WTC11 (cell line): ENCODE data around the gene USP11. TPM values are rescaled to one million over a fixed set of nuclear protein-coding genes. Genes with fewer than 3 reads are reported as not detected.

ENCODE experiments used
- ATAC-seq: fragments of 200-7000 bp; cut with Tn5 transposase; 2 replicates; pipeline ENCODE4 v1.10.0; 2021; ENCODE audit warnings: mild to moderate bottlenecking, moderate library complexity
- CTCF ChIA-PET: fragments of 300-600 bp; sonication (Branson Sonifier 250); formaldehyde crosslinking; loops from one replicate; lab custom pipeline; 2021; ENCODE audit warnings: antibody characterized with exemption; lab: Charles Lee
- POLR2A ChIA-PET: fragments of 350-600 bp; sonication (Branson Sonifier 250); formaldehyde crosslinking; loops from one replicate; lab custom pipeline; 2021; ENCODE audit warnings: antibody characterized with exemption; lab: Charles Lee
- DNase-seq: peaks from one replicate; pipeline ENCODE4 v3.0.0; 2021; ENCODE audit warnings: low spot score
- H3K27ac Mint-ChIP-seq: 2 replicates; pipeline ENCODE4 v1.8.0; 2021; ENCODE audit warnings: mixed read lengths
- H3K27me3 Mint-ChIP-seq: 2 replicates; pipeline ENCODE4 v1.8.0; 2021; ENCODE audit warnings: low read depth, mild to moderate bottlenecking, moderate library complexity, mixed read lengths
- H3K36me3 Mint-ChIP-seq: 2 replicates; pipeline ENCODE4 v1.8.0; 2021; ENCODE audit warnings: mixed read lengths
- H3K4me1 Mint-ChIP-seq: 2 replicates; pipeline ENCODE4 v1.8.0; 2022; ENCODE audit warnings: mixed read lengths
- H3K4me3 Mint-ChIP-seq: 2 replicates; pipeline ENCODE4 v1.8.0; 2021; ENCODE audit warnings: mild to moderate bottlenecking, moderate library complexity, mixed read lengths
- H3K9me3 Mint-ChIP-seq: 2 replicates; pipeline ENCODE4 v1.8.0; 2021; ENCODE audit warnings: mixed read lengths
- ETV6 ChIP-seq: sonication (generic); formaldehyde crosslinking; IDR thresholded peaks from 2 replicates; pipeline ENCODE4 v1.8.1; 2022; ENCODE audit warnings: mild to moderate bottlenecking, missing genetic modification reagents
- NFYB ChIP-seq: sonication (generic); formaldehyde crosslinking; conservative IDR thresholded peaks from 2 replicates; pipeline ENCODE4 v1.8.0; 2022; ENCODE audit warnings: low read depth, missing genetic modification reagents
- OVOL2 ChIP-seq: fragments of 250-450 bp; sonication (Bioruptor Pico); IDR thresholded peaks from 2 replicates; pipeline ENCODE4 v1.9.0; 2021; ENCODE audit warnings: mild to moderate bottlenecking, borderline replicate concordance
- TEAD1 ChIP-seq: sonication (generic); formaldehyde crosslinking; IDR thresholded peaks from 2 replicates; pipeline ENCODE4 v1.8.0; 2022; ENCODE audit warnings: mild to moderate bottlenecking, missing genetic modification reagents
- TEAD4 ChIP-seq: sonication (generic); formaldehyde crosslinking; IDR thresholded peaks from 2 replicates; pipeline ENCODE4 v1.8.0; 2022; ENCODE audit warnings: mild to moderate bottlenecking, missing genetic modification reagents
- ZNF219 ChIP-seq: sonication (generic); formaldehyde crosslinking; IDR thresholded peaks from 2 replicates; pipeline ENCODE4 v1.8.0; 2023; ENCODE audit warnings: missing genetic modification reagents, mild to moderate bottlenecking, borderline replicate concordance
- ZNF263 ChIP-seq: sonication (generic); formaldehyde crosslinking; IDR thresholded peaks from 2 replicates; pipeline ENCODE4 v1.8.1; 2022; ENCODE audit warnings: low read depth, mild to moderate bottlenecking, moderate library complexity, missing genetic modification reagents
- total RNA-seq: library from RNA; stranded (reverse); gene quantifications from 3 replicates; pipeline ENCODE4 v1.2.3, GENCODE V29; 2021
- TF ChIP-seq, protein P1 (sequence below): sonication (generic); formaldehyde crosslinking; IDR thresholded peaks from 2 replicates; pipeline ENCODE4 v1.8.1; 2023; ENCODE audit warnings: mild to moderate bottlenecking, missing genetic modification reagents
- TF ChIP-seq, protein P2 (sequence below): sonication (generic); formaldehyde crosslinking; IDR thresholded peaks from 2 replicates; pipeline ENCODE4 v1.8.0; 2023; ENCODE audit warnings: missing genetic modification reagents, mild to moderate bottlenecking, borderline replicate concordance
- TF ChIP-seq, protein P3 (sequence below): sonication (generic); formaldehyde crosslinking; IDR thresholded peaks from 2 replicates; pipeline ENCODE4 v1.8.1; 2023; ENCODE audit warnings: mild to moderate bottlenecking, missing genetic modification reagents
- TF ChIP-seq, protein P4 (sequence below): fragments of 200-600 bp; IDR thresholded peaks from 2 replicates; pipeline ENCODE4 v1.8.0; 2022; ENCODE audit warnings: antibody characterized with exemption
- TF ChIP-seq, protein P5 (sequence below): sonication (generic); formaldehyde crosslinking; conservative IDR thresholded peaks from 2 replicates; pipeline ENCODE4 v1.8.1; 2022; ENCODE audit warnings: mild to moderate bottlenecking, missing genetic modification reagents
- TF ChIP-seq, protein P6 (sequence below): sonication (generic); formaldehyde crosslinking; IDR thresholded peaks from 2 replicates; pipeline ENCODE4 v1.8.1; 2023; ENCODE audit warnings: mild to moderate bottlenecking, moderate library complexity, missing genetic modification reagents
- TF ChIP-seq, protein P7 (sequence below): sonication (generic); formaldehyde crosslinking; IDR thresholded peaks from 2 replicates; pipeline ENCODE4 v1.8.1; 2023; ENCODE audit warnings: mild to moderate bottlenecking, missing genetic modification reagents, moderate library complexity
- TF ChIP-seq, protein P8 (sequence below): sonication (generic); formaldehyde crosslinking; IDR thresholded peaks from 2 replicates; pipeline ENCODE4 v1.8.1; 2022; ENCODE audit warnings: low read depth, mild to moderate bottlenecking, moderate library complexity, missing genetic modification reagents, borderline replicate concordance
- TF ChIP-seq, protein P9 (sequence below): fragments of 250-450 bp; sonication (Bioruptor Pico); IDR thresholded peaks from 2 replicates; pipeline ENCODE4 v1.8.0; 2021; ENCODE audit warnings: mild to moderate bottlenecking

Gene USP11
- total RNA-seq, 1 experiment from 2014 or later: 86.8 TPM

DNA sequence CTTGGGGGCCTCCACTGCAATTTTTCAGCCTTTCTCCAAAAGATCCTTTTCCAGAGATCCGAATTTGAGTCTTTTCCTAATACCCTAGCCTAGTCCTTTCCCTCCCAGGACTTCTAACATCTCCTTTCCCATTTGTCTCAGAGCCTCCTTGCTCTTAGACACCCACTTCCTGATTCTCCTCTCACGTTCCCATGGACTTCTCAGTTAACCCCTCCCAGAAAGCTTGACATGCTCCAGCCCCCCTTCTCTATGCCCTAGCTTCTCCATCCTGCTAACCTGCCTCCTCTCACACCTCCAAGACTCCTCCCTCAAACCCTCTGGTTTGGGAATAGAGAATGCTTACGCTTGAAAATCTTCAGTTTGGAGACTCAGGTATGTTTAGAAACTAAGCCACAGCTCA lies 36.7 kb upstream of the USP11 start (continued):
- TF ChIP-seq, protein P1, sequence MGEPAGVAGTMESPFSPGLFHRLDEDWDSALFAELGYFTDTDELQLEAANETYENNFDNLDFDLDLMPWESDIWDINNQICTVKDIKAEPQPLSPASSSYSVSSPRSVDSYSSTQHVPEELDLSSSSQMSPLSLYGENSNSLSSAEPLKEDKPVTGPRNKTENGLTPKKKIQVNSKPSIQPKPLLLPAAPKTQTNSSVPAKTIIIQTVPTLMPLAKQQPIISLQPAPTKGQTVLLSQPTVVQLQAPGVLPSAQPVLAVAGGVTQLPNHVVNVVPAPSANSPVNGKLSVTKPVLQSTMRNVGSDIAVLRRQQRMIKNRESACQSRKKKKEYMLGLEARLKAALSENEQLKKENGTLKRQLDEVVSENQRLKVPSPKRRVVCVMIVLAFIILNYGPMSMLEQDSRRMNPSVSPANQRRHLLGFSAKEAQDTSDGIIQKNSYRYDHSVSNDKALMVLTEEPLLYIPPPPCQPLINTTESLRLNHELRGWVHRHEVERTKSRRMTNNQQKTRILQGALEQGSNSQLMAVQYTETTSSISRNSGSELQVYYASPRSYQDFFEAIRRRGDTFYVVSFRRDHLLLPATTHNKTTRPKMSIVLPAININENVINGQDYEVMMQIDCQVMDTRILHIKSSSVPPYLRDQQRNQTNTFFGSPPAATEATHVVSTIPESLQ: no peak

DNA sequence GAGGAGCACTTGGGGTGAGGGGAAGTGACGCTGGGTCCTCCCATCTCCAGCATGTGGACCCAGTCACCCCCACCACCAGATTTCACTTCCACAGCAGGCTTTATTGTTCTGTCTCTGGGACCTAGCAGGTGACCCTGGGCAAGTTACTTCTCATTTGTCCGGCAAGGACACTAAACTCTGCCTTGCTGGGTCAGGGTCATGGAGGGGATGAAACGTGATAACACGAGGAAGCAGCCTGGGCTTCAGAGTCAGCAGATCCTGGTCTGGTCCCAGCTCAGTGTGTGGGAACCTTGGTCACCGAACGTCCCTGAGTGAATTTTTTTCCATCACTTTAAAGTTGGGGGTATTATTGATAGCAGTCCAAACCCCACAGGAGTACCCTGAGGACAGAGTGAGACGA lies 35.3 kb upstream of the USP11 start:
- CTCF ChIA-PET: no interaction called here
- no peaks in the 10 kb centered on the region for H3K9me3 Mint-ChIP-seq
- H3K4me3 Mint-ChIP-seq: peak overlapping the region; percentile 92
- H3K27ac Mint-ChIP-seq: peak overlapping the region; percentile 68
- H3K4me1 Mint-ChIP-seq: peaks cover 53% of the 10 kb centered on the region
- H3K27me3 Mint-ChIP-seq: no peaks in the 10 kb centered on the region
- ATAC-seq (no peak), DNase-seq (no peak)
- POLR2A ChIA-PET: no interaction called here
- TF ChIP-seq ZNF219 (CRISPR knock-in tag) (no peak), OVOL2 (CRISPR knock-in tag) (no peak), TEAD4 (no peak), NFYB (no peak), ZNF263 (CRISPR knock-in tag) (no peak), ETV6 (CRISPR knock-in tag) (no peak), TEAD1 (CRISPR knock-in tag) (no peak)
- TF ChIP-seq, protein P2, sequence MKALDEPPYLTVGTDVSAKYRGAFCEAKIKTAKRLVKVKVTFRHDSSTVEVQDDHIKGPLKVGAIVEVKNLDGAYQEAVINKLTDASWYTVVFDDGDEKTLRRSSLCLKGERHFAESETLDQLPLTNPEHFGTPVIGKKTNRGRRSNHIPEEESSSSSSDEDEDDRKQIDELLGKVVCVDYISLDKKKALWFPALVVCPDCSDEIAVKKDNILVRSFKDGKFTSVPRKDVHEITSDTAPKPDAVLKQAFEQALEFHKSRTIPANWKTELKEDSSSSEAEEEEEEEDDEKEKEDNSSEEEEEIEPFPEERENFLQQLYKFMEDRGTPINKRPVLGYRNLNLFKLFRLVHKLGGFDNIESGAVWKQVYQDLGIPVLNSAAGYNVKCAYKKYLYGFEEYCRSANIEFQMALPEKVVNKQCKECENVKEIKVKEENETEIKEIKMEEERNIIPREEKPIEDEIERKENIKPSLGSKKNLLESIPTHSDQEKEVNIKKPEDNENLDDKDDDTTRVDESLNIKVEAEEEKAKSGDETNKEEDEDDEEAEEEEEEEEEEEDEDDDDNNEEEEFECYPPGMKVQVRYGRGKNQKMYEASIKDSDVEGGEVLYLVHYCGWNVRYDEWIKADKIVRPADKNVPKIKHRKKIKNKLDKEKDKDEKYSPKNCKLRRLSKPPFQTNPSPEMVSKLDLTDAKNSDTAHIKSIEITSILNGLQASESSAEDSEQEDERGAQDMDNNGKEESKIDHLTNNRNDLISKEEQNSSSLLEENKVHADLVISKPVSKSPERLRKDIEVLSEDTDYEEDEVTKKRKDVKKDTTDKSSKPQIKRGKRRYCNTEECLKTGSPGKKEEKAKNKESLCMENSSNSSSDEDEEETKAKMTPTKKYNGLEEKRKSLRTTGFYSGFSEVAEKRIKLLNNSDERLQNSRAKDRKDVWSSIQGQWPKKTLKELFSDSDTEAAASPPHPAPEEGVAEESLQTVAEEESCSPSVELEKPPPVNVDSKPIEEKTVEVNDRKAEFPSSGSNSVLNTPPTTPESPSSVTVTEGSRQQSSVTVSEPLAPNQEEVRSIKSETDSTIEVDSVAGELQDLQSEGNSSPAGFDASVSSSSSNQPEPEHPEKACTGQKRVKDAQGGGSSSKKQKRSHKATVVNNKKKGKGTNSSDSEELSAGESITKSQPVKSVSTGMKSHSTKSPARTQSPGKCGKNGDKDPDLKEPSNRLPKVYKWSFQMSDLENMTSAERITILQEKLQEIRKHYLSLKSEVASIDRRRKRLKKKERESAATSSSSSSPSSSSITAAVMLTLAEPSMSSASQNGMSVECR: no peak
- TF ChIP-seq, protein P3, sequence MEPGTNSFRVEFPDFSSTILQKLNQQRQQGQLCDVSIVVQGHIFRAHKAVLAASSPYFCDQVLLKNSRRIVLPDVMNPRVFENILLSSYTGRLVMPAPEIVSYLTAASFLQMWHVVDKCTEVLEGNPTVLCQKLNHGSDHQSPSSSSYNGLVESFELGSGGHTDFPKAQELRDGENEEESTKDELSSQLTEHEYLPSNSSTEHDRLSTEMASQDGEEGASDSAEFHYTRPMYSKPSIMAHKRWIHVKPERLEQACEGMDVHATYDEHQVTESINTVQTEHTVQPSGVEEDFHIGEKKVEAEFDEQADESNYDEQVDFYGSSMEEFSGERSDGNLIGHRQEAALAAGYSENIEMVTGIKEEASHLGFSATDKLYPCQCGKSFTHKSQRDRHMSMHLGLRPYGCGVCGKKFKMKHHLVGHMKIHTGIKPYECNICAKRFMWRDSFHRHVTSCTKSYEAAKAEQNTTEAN (CRISPR knock-in tag): no peak
- TF ChIP-seq, protein P4, sequence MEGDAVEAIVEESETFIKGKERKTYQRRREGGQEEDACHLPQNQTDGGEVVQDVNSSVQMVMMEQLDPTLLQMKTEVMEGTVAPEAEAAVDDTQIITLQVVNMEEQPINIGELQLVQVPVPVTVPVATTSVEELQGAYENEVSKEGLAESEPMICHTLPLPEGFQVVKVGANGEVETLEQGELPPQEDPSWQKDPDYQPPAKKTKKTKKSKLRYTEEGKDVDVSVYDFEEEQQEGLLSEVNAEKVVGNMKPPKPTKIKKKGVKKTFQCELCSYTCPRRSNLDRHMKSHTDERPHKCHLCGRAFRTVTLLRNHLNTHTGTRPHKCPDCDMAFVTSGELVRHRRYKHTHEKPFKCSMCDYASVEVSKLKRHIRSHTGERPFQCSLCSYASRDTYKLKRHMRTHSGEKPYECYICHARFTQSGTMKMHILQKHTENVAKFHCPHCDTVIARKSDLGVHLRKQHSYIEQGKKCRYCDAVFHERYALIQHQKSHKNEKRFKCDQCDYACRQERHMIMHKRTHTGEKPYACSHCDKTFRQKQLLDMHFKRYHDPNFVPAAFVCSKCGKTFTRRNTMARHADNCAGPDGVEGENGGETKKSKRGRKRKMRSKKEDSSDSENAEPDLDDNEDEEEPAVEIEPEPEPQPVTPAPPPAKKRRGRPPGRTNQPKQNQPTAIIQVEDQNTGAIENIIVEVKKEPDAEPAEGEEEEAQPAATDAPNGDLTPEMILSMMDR: no peak
- TF ChIP-seq, protein P5, sequence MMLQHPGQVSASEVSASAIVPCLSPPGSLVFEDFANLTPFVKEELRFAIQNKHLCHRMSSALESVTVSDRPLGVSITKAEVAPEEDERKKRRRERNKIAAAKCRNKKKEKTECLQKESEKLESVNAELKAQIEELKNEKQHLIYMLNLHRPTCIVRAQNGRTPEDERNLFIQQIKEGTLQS (CRISPR knock-in tag): no peak
- TF ChIP-seq, protein P6, sequence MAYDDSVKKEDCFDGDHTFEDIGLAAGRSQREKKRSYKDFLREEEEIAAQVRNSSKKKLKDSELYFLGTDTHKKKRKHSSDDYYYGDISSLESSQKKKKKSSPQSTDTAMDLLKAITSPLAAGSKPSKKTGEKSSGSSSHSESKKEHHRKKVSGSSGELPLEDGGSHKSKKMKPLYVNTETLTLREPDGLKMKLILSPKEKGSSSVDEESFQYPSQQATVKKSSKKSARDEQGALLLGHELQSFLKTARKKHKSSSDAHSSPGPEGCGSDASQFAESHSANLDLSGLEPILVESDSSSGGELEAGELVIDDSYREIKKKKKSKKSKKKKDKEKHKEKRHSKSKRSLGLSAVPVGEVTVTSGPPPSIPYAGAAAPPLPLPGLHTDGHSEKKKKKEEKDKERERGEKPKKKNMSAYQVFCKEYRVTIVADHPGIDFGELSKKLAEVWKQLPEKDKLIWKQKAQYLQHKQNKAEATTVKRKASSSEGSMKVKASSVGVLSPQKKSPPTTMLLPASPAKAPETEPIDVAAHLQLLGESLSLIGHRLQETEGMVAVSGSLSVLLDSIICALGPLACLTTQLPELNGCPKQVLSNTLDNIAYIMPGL (CRISPR knock-in tag): no peak
- TF ChIP-seq, protein P7, sequence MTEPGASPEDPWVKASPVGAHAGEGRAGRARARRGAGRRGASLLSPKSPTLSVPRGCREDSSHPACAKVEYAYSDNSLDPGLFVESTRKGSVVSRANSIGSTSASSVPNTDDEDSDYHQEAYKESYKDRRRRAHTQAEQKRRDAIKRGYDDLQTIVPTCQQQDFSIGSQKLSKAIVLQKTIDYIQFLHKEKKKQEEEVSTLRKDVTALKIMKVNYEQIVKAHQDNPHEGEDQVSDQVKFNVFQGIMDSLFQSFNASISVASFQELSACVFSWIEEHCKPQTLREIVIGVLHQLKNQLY (CRISPR knock-in tag): no peak
- TF ChIP-seq, protein P8, sequence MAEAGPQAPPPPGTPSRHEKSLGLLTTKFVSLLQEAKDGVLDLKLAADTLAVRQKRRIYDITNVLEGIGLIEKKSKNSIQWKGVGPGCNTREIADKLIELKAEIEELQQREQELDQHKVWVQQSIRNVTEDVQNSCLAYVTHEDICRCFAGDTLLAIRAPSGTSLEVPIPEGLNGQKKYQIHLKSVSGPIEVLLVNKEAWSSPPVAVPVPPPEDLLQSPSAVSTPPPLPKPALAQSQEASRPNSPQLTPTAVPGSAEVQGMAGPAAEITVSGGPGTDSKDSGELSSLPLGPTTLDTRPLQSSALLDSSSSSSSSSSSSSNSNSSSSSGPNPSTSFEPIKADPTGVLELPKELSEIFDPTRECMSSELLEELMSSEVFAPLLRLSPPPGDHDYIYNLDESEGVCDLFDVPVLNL (CRISPR knock-in tag): no peak
- TF ChIP-seq, protein P9, sequence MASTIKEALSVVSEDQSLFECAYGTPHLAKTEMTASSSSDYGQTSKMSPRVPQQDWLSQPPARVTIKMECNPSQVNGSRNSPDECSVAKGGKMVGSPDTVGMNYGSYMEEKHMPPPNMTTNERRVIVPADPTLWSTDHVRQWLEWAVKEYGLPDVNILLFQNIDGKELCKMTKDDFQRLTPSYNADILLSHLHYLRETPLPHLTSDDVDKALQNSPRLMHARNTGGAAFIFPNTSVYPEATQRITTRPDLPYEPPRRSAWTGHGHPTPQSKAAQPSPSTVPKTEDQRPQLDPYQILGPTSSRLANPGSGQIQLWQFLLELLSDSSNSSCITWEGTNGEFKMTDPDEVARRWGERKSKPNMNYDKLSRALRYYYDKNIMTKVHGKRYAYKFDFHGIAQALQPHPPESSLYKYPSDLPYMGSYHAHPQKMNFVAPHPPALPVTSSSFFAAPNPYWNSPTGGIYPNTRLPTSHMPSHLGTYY: no peak
- H3K36me3 Mint-ChIP-seq: peaks cover 49% of the 10 kb centered on the region
